GM12875 (cell line): ENCODE results near the gene GPR183.

Experiments used
- H3K4me3 ChIP-seq: one replicate; pipeline ENCODE4 v1.5.1; 2011; ENCODE audit warnings: low read depth, low read length, control low read depth
- TF ChIP-seq, protein P1 (sequence below): IDR thresholded peaks from 2 replicates; pipeline ENCODE4 v1.5.1; 2011; ENCODE audit warnings: low read depth, mild to moderate bottlenecking, control low read depth, inconsistent platforms, low read length, moderate library complexity, borderline replicate concordance; ENCODE audit not compliant: insufficient read depth

GPR183 gene

GRCh38 chr13:99307648-99308339 lies 595 bp upstream of the GPR183 start:
- TF ChIP-seq, protein P1, sequence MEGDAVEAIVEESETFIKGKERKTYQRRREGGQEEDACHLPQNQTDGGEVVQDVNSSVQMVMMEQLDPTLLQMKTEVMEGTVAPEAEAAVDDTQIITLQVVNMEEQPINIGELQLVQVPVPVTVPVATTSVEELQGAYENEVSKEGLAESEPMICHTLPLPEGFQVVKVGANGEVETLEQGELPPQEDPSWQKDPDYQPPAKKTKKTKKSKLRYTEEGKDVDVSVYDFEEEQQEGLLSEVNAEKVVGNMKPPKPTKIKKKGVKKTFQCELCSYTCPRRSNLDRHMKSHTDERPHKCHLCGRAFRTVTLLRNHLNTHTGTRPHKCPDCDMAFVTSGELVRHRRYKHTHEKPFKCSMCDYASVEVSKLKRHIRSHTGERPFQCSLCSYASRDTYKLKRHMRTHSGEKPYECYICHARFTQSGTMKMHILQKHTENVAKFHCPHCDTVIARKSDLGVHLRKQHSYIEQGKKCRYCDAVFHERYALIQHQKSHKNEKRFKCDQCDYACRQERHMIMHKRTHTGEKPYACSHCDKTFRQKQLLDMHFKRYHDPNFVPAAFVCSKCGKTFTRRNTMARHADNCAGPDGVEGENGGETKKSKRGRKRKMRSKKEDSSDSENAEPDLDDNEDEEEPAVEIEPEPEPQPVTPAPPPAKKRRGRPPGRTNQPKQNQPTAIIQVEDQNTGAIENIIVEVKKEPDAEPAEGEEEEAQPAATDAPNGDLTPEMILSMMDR = no peak
- H3K4me3 ChIP-seq = no peak overlapping the region

DNA sequence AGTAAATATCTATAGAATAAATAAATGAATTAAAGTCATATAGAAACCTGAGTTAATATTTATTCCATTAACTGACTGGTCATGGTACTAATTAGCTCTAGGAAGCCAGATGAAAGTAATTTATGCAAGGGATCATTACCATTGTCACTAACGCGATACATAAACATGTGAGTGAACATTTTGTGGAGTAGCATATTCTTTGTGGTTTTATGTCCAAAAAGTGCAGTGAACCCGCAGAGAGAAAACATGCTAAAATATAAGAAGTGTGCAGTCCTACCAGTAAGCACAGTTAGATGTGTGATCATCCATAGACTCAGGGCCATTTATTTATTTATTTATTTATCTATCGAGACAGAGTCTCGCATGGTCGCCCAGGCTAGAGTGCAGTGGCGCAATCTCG lies 1.6 kb downstream of the GPR183 start:
- H3K4me3 ChIP-seq = peak overlapping the region; percentile 57
- TF ChIP-seq, protein P1 = no peak

DNA sequence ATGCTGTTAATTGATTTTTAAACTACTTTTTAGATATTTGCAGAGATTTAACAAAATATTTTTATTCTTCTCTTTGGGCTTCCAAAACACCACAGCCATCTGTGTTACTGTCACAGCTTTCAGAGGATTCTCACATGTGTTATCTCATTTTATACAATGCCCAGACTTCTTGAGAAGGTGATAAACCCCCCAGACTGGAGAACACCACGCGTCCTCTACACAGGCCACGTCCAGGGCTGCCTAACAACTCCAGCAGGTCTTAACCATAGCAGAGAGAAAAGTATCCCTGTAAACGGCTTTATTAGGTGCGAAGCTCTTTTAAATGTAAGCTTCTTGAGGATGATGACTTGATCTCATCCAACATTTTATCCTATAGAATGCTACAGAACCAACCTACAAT lies 2.0 kb downstream of the GPR183 start:
- H3K4me3 ChIP-seq = peak overlapping the region; percentile 57
- TF ChIP-seq, protein P1 = no peak

GRCh38 chr13:99304541-99304940 lies 2.7 kb downstream of the GPR183 start:
- H3K4me3 ChIP-seq = peak overlapping the region; percentile 57
- TF ChIP-seq, protein P1 = no peak

GRCh38 chr13:99303863-99304521 lies 3.2 kb downstream of the GPR183 start:
- TF ChIP-seq, protein P1 = no peak
- peak overlapping the region; percentile 57 for H3K4me3 ChIP-seq

GRCh38 chr13:99302637-99303505 lies 4.3 kb downstream of the GPR183 start:
- TF ChIP-seq, protein P1 = no peak
- H3K4me3 ChIP-seq = no peak overlapping the region
